Stimulated activated CD4-positive, alpha-beta T cell treated with anti-CD3 and anti-CD28 coated beads, Interleukin-15, amount 100 ng/mL, for 24 hours (primary cell): ENCODE data around the gene GUCD1.

ENCODE experiments used
- DNase-seq: peaks from one replicate; pipeline ENCODE4 v3.0.0-alpha.2; 2020

GUCD1 gene

GRCh38 chr22:24523873-24524272 lies 31.1 kb downstream of the GUCD1 start:
- DNase-seq: no peak

- peak; percentile 49 for DNase-seq
Measured at GRCh38 chr22:24521791-24522245, 33.1 kb downstream of the GUCD1 start.

DNA sequence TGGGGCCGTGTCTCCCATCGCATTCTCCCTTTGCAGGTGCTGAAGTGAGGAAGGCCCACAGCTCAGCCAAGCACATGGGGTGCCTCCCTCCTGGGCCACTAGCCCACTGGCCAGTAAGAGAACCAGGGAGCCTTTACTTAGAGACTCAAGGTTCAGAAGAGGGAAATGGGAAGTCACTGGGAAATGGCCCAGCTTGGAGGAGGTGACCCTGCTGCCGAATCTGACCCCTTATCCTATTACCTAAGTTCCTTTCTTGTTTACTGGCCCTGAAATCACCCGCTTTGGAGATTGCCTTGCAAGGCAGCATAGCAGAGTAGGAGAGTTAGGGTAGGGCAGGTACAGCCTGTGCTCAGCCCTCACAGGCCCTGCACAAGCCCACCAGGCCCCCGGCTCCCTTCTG lies 35.4 kb downstream of the GUCD1 start:
- DNase-seq: no peak

GRCh38 chr22:24518771-24519485 lies 36.0 kb downstream of the GUCD1 start:
- DNase-seq: no peak

- no peak for DNase-seq
Measured at GRCh38 chr22:24518228-24518627, 36.7 kb downstream of the GUCD1 start.

- DNase-seq: no peak
Measured at GRCh38 chr22:24517446-24517845, 37.5 kb downstream of the GUCD1 start.

- DNase-seq: no peak
Measured at GRCh38 chr22:24516301-24516737, 38.6 kb downstream of the GUCD1 start.

DNA sequence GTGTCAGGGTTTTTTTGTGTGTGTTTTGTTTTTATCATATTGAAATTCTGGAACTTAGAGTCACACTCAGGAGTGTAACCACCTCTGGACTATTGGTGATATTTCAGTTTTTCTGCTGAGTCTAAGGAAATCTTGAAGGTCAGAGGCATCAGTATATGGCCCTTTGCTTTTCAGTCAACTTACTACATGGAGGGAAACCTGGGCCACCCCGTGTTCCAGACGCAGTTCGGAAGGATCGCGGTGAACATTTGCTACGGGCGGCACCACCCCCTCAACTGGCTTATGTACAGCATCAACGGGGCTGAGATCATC lies 40.0 kb downstream of the GUCD1 start:
- no peak for DNase-seq

DNA sequence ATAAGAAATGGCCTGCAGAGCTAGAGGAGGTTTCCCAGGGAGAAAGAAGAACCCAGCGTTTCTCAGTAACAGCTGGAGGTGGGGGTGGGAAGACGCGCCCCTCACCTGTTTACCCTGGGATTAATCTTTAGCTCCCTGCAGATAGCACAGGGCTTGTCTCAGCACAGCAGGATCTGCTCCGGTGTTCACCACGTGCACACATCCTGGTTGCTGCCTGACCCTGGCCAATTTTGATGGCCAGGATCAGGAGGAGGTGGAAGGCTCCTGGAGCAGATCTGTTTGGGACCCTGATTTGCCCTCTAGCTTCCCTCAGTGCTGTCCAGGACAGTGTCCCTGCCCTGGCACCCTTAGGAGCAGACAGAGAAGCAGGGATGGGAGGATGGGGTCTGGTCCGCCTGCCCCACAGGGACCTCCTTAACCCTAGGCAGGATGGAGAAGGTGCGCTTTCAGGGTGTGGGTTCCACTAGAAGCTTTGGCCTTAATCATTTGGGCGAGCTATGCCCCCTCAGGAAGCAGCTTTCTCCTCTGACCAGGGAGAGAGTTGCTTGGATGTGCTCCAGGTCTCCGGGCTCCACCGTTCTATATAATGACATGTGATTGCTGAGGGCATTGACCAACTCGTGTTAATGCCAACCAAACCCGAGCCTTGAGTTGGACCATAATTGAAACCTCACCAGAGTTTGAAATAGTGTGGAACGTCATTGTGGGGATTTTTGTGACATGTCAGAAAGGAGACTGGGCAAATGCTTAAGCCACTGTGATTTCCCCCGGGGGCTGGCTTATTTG lies 40.5 kb downstream of the GUCD1 start:
- no peak for DNase-seq

- no peak for DNase-seq
Measured at GRCh38 chr22:24513378-24514240, 41.3 kb downstream of the GUCD1 start.

DNA sequence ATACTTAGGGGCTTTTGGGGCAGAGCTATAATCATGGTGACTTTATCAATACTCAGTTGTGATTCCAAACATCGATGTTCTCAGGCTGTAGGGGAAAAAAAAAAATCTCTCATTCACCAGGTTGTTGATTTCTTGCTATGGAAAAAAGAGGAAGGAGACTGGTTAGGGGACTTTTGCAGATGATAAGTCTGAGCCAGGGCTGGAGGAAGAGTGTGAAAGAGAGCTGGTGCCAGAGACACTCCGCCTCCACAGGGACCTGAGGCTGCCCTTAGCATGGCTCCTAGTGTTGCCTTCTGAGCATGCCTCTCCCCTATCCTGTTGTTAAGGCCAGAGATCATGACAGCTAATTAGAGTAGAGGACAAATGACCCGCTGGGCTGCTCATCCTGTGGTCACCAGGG lies 42.9 kb downstream of the GUCD1 start:
- DNase-seq: no peak

DNA sequence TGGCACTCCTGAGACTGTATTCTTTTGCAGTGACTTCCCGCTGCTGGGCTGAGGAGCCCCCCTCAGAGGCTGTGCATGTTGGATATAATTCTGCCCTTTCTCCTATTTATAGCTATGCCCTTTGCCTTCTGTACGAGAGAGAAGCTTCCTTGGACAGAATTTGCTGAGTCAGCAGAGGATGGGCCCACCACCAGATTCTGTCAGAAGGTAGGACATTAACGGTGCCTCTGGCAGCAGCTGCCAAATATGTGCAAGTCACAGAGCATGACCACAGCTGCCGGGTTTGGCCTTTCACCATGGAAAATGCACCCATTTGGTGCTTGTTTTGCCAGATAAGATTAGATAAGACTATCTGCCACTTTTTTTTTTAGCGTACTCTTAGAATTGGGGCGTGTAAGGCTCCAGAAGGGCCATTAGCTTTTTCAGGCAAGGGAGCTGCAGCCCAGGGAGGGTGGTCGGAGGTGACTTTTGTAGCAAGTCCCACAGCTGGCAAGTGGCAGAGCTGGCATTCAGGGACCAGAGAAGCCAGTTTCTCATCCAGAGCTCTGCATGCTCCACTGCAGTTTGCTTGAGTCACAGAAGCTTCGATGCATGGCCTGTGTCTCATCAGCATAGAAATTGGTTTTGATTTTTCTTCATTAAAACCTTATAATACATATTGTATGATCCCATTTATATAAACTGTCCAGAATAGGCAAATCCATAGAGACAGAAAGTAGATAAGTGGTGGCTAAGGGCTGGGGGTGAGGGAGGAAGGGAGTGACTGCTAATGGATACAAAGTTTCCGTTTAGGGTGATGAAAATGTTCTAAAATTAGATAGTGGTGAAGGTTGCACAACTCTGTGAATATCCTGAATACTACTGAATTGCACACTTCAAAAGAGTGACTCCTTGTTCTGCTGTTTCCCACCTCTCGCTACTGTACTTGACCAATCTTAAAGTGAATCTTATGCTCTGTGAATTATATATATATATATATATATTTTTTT lies 44.0 kb downstream of the GUCD1 start:
- no peak for DNase-seq

- DNase-seq: no peak
Measured at GRCh38 chr22:24507716-24508115, 47.2 kb downstream of the GUCD1 start.

DNA sequence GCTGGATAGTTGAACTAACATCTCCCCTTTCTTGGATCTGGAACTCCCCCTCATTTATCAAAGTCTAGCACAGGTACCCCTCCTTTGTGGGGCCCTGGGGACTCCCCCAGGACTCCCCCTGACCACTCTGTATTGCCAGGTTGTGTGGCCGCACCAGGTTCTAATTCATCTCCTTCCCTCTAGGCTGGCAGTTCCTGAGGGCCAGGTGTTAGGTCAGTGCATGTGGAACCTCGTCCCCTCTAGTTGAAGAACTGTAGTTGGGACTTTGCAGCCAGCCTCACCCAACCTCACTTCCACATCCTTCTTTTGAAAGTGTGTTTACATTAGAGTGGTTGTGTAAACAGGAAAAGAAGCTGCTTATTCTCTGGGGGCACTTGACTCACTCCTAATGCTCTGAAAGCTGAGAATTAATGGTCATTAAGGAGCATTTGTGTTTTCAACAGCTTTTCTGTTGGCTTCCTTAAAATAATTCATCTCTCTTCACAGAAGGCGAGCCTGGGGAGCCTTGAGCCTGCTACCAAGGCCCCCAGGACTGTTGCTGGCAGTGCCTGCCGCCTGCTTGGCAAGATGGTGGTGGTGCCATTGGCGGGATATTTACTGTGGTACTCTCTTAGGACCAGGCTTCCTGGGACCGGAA lies 48.0 kb downstream of the GUCD1 start:
- no peak for DNase-seq

GRCh38 chr22:24504956-24505736 lies 49.8 kb downstream of the GUCD1 start:
- DNase-seq: no peak

DNA sequence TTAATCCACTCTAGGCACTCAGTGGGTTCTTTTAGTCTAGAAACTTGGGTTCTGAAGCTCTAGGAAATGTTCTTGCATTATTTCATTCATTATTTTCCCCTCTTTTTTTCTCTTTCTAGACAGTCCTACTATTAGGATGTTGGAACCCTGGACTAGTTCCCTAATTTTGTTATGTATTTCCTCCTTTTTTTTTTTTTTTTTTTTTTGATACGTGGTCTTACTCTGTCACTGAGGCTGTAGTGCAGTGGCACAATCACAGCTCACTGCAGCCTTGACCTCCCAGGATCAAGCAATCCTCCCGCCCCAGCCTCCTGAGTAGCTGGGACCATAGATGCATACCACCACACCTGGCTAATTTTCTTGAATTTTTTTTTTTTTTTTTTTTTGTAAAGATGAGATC lies 50.4 kb downstream of the GUCD1 start:
- no peak for DNase-seq

DNA sequence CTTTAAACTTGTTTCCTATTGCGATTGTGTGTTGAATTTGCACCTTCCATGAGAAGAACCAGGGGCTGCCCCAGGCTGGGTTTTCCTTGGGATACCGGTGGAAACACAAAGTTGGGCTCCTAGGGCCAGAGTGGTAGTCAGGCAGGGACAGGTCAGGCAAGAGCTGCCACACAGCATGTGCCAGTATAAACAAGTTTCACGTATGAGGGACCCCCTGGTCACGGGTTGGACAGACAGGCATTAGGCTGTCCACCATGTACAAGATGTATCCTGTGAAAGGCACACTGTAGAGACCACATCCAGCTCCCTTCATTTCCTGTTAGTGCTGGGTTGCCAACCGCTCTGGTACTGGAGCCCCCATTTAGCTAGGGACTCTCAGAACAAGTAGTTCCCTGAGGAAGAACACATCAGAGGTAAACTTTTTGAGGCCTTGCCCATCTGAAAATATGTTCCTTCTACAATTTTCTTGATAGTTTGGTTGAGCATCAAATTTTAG lies 51.0 kb downstream of the GUCD1 start:
- no peak for DNase-seq

GRCh38 chr22:24503137-24503842 lies 51.6 kb downstream of the GUCD1 start:
- DNase-seq: peak; percentile 75

DNA sequence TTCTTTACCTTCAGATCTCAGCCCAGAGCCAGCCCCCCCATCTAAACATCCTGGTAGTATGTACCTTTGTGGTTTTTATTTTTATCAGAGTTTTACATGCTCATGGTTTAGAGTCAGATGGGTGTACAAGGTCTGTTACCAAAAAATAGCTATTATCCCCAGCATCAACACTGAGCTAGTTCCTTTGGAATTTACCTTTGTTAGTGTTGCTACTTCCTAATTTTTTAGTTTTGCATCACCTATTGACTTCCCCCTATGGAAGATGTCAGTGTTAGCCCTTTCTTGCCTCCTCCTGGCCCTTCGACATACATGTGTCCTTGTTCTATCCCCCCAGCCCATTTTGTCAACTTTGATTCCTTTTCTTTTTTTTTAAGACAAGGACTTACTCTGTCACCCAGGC lies 52.4 kb downstream of the GUCD1 start:
- DNase-seq: no peak

DNA sequence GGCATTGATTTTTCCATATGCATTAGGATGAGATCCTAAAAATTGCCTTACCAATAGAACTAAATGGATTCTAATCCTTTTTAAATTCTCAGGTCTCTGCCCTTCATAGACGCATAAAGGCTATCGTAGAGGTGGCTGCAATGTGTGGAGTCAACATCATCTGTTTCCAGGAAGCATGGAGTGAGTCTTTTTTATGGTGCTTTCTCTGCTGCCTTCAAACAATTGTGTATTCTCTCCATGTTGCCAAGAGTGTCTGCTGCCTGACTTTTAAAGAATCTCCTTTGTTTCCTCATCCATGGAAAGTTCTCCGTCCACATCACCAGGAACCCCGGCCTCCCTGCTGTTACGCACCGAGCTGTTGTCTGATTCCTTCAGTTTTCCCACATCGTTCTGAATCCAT lies 52.9 kb downstream of the GUCD1 start:
- no peak for DNase-seq
